ENCODE results near the gene NEDD9.

- TF ChIP-seq CTCF (IDR thresholded peaks at IDR 0.05) (no peak), ZFX (IDR thresholded peaks at IDR 0.05; ENCODE audit: borderline replicate concordance) (no peak)
These were observed 4.8 kb downstream of the NEDD9 start for GRCh38 chr6:11227698-11228097.
